Right cardiac atrium (tissue), 5 donors: Measurements from ENCODE around the gene MMEL1. TPM values are rescaled to one million over a fixed set of nuclear protein-coding genes. Genes with fewer than 3 reads are reported as not detected.
A peak's percentile ranks its signal among the peaks of the same experiment; 100 is the strongest.

Source experiments
- ATAC-seq, 2 donors: fragments of 200-7000 bp; cut with Tn5 transposase; one replicate each; pipeline versions ENCODE4 v1.8.0 to v1.9.1; 2020; ENCODE audit warnings: moderate library complexity in 2 of 2, mild to moderate bottlenecking in 1 of 2
- DNase-seq, 3 donors: peaks; one replicate each; pipeline ENCODE4 v3.0.0-alpha.2; 2020
- H3K27ac ChIP-seq: one replicate; pipeline ENCODE4 v1.5.1; 2013; ENCODE audit warnings: mild to moderate bottlenecking, low read length, control low read depth, moderate library complexity
- H3K27me3 ChIP-seq: one replicate; pipeline ENCODE4 v1.6.1; 2013; ENCODE audit not compliant: control insufficient read depth, insufficient read depth
- H3K4me1 ChIP-seq: one replicate; pipeline ENCODE4 v1.6.1; 2013; ENCODE audit warnings: low read length; ENCODE audit not compliant: control insufficient read depth, insufficient read depth
- H3K4me3 ChIP-seq: one replicate; pipeline ENCODE4 v1.5.1; 2013; ENCODE audit warnings: low read length, control low read depth
- H3K9me3 ChIP-seq: one replicate; pipeline ENCODE4 v1.6.1; 2013; ENCODE audit warnings: low read length; ENCODE audit not compliant: control insufficient read depth
- WGBS: extraction: QIAGEN DNeasy Blood & Tissue Kit; methylation state at CpG from one replicate; pipeline ENCODE4 v1.1.7; 2013; 5-methylcytosine and 5-hydroxymethylcytosine counted together
- intact Hi-C, 4 donors: fragments of 100-400 bp; cut with DNase I; formaldehyde crosslinking; loops; one replicate each; pipeline versions ENCODE4 v1.11.0 to v1.14.0; 2022 to 2023
- polyA plus RNA-seq: library from polyadenylated mRNA; stranded (reverse); fragments of 200-250 nt; gene quantifications from one replicate; pipeline ENCODE4 v1.2.3, GENCODE V29; 2013
- total RNA-seq, 4 donors: library from RNA; stranded (reverse); fragmentation: NEBNext Ultra II Directional; extraction: Animal tissue kit (Norgen Biotek cat#: 25700); gene quantifications; one replicate each; pipeline ENCODE4 v1.2.1, GENCODE V29; 2021
- donor health status: healthy with polysubstance abuse.
- donor health status: DM: no; HTN: yes; CAD: no.
- donor health status: DM: no; HTN: no; CAD: no.
- donor health status: DM: no; HTN: yes; CAD: no; lungs with severe emphysema.
- donor health status: DM: yes; HTN: yes; CAD: no.

MMEL1 gene
- total and polyA plus RNA-seq, 5 donors, result 0.32 to 1.7 (median 0.94) TPM

DNA sequence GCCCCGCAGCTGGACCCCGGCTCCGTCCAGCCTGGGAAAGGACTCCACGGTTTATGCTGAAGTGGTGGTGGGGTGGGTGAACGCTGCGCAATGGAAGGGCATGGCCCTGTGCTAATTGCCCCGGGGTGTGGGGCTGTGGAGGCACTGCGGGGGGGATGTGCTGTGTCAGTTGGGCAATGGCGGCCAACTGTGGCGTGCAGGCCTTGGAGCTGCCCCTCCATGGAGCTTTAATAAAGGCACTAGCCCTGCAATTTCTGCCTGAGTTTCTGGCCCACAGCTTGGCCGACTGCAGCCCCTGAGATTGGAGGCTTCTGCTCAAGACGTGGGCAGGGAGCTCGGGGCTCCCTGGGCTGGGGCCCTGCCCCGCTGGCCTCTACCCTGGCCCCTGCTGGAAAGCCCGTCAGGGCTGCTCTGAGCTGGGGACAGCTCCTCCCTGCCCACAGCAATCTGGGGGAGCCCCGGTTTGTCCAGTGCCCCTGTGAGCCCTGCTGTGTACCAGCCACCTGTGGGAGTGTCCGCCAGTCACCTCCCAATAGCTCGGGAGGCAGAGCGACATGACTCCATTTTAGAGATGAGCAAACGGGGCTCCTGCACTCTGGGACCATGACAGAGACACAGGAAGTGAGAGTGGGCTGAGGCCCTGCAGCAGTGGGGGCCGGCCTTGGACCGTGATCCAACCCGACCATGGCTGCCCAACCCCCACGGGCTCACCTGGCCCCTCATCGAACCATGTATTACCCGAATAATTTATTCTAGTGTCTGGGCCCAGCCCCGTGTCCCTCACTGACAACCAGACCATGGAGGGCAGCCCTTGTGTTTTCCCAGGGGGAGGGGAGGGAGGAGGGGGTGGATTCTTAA lies 85.4 kb downstream of the MMEL1 start:
- intact Hi-C loops, result loop anchor here (2.0 to 5.0 kb wide), 3 partner anchors 130 to 135 kb away; partner anchors contain the start of gene PEX10 (in 1 of the 4)
- no peaks in the 10 kb centered on the region for H3K9me3 ChIP-seq
- peak overlapping the region; percentile 49 for H3K27ac ChIP-seq
- ATAC-seq (no peak), DNase-seq (peak in 2 of 3 donors; percentile 75 to 77)
- peaks cover 9% of the 10 kb centered on the region for H3K4me1 ChIP-seq
- H3K4me3 ChIP-seq, result peak overlapping the region; percentile 46
- 17% methylated on average over 27 of the region's 27 CpGs for WGBS
- H3K27me3 ChIP-seq, result no peaks in the 10 kb centered on the region

DNA sequence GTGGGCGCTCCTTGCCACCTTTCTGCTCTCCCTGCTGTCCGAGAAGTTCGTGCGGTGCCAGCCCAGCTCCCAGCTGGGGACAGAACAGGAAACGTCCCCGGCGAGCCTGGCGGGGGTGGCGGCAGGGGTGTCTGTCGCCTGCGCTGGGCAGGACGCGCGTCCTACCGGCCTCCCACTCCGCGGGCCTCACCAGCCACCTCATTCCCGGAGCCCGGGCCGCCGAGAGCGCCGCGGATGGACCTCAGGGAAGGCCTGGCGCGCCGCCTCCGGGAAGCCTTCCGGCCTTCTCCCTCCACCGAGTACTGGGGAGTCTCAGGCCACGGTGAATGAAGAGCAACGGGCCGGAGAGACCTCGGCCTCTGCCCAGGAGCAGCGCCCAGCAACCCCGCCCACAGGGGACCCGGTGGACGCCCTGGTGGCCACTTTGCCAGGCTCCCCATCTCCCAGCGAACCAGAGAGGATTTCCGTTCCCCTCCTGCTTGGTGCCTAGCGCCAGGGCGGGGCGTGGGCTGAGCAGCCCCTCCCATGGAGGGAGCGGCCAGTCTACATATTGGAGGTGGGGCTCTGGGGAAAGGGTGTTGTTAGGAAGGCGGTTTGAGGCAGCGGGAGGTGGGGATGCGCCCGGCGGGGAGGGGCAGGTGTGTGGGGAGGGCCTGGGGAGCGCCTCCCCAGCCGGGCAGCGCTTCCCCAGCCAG lies 86.2 kb downstream of the MMEL1 start:
- Histone ChIP-seq H3K4me1 (peaks cover 9% of the 10 kb centered on the region), H3K9me3 (no peaks in the 10 kb centered on the region), H3K27ac (peak overlapping the region; percentile 50), H3K4me3 (peak overlapping the region; percentile 46), H3K27me3 (no peaks in the 10 kb centered on the region)
- WGBS, result 2% methylated on average over 52 of the region's 52 CpGs
- ATAC-seq (peak; percentile 77), DNase-seq (peak; percentile 89 to 95 (median 94))
- intact Hi-C loops, result loop anchor here (2.0 to 5.0 kb wide), 3 partner anchors 129 to 134 kb away; partner anchors contain the start of gene PEX10 (in 1 of the 4)

DNA sequence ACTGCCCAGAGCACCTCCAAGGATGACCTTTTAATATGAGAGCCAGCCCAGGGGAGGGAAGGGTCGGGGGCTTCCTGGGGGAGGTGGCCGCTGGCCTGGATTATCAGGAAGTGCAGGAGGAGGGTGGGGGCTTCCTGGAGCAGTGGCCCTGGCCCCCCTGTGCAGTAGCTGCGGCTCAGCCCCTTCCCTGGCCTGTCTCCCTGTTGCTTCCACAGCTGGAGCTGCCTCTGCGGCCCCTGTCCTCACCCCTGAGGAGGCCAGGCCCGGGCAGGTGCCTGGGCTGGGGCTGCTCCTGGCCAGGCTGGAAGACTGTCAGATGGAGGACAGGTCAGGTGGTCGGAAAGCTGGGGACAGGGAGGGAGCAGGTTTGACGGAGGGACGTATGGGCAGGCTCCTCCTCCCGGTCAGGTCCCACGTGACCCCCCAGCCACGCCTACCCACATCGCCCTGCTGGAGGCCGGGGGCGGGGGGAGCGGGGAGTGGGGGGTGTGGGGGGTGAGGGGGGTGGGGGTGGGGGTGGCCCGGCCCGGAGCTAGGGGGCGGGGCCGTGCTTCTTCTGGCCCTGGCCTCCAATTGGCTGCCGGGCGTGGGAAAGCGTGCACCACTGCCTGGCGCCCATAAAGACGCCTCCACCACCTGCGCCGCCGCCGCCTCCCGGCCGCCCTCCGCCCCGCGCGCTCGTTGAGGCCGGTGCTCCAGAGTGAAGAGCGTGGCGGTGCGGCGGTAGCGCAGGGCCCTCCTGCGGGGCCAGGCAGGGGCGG lies 86.9 kb downstream of the MMEL1 start:
- WGBS, result 2% methylated on average over 43 of the region's 43 CpGs
- Histone ChIP-seq H3K4me3 (peak overlapping the region; percentile 46), H3K4me1 (peaks cover 9% of the 10 kb centered on the region), H3K27ac (peak overlapping the region; percentile 75), H3K9me3 (no peaks in the 10 kb centered on the region), H3K27me3 (no peaks in the 10 kb centered on the region)
- DNase-seq (peak; percentile 91 to 97 (median 96)), ATAC-seq (peak; percentile 65 to 66)
- intact Hi-C loops, result loop anchor here (2.0 to 5.0 kb wide), 3 partner anchors 129 to 134 kb away; partner anchors contain the start of gene PEX10 (in 1 of the 4)

DNA sequence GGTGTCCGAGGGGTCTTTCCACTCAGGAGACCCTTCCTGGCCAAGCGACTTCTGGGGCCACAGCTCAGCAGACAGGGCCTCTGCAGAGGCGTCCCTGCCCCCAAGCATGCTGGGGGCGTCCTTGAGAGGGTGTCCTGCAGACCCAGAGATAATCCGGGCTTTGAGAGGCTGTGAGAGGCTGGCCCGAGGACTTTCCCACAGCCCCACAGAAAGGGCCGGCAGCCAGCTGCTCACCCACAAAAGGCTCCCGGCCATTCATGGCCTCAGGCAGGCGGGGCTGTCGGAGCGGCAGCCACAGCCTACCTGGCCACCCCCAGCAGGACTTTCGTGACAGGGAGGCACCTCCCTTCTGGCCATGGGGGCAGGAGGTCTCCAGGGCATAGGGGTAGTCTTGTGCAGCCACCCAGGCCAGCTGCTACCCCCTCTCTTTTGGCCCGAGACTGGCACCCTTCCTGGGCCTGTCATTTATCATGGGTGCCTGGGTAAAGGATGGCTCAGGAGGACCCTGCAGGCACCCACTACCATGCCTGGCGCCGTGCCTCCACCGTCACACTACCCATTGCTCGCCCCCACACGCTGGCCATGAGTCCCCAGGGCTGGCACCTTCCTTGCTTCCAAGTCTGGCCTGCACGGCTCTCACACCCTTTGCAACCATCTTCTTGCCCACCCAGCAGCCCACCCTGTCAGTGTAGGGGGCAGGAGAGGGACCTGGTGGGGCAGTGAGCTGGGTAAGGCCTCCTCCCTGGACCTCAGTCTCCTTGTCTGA lies 87.8 kb downstream of the MMEL1 start:
- intact Hi-C loops, result loop anchor here in 2 of 4 donors (5.0 kb wide), 2 partner anchors 128 to 133 kb away; partner anchors contain the start of gene PEX10 (in 1 of the 2)
- H3K9me3 ChIP-seq, result no peaks in the 10 kb centered on the region
- WGBS, result 47% methylated on average over 19 of the region's 19 CpGs
- H3K27ac ChIP-seq, result peak overlapping the region; percentile 45
- no peaks in the 10 kb centered on the region for H3K27me3 ChIP-seq
- DNase-seq (peak in 2 of 3 donors; percentile 74 to 75), ATAC-seq (no peak)
- H3K4me3 ChIP-seq, result no peak overlapping the region
- peaks cover 9% of the 10 kb centered on the region for H3K4me1 ChIP-seq

DNA sequence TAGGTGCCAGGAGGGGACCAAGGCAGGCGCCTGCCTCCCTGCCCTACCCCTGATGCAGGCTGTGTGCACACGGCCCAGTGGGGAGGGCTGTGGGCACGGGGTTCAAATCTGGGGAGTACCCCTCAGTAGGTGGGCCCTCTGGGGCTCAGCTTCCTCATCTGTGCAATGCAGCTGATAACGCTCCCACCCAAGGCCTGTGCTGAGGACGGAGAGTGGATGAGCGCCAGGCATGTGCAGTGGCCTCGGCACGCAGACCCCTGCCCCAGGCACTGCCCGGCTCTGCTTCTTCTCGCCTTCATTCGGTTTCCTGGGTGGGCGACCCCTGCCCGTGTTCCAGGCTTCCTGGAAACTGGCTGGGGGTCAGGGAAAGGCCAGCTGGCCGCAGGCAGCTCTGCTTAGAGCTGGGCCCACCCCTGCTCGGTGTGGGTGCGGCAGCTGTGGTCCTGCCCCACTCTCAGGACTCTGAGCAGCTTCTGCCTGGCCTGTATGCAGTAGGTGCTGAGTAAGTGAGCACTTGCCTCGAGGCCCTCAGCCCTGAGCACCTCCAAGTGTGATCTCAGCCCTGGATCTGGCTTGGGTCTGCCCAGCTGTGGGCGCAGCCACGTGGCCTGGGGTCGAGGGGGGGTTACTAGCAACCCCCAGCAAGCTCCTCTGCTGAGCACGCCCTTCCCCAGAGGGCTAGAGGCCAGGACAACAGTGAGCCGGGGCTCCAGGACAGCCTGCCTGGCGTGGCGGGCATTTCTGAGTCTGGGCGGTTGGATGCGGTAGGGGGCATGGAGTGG lies 88.5 kb downstream of the MMEL1 start:
- intact Hi-C loops, result no loop called here
- no peaks in the 10 kb centered on the region for H3K9me3 ChIP-seq
- 42% methylated on average over 26 of the region's 26 CpGs for WGBS
- H3K4me1 ChIP-seq, result peaks cover 9% of the 10 kb centered on the region
- no peak overlapping the region for H3K4me3 ChIP-seq
- DNase-seq (peak in 2 of 3 donors; percentile 72 to 76), ATAC-seq (no peak)
- peak overlapping the region; percentile 33 for H3K27ac ChIP-seq
- no peaks in the 10 kb centered on the region for H3K27me3 ChIP-seq

- H3K9me3 ChIP-seq, result no peaks in the 10 kb centered on the region
- no peak for ATAC-seq
- H3K4me1 ChIP-seq, result peaks cover 6% of the 10 kb centered on the region
- no peaks in the 10 kb centered on the region for H3K27me3 ChIP-seq
- WGBS, result 37% methylated on average over 26 of the region's 26 CpGs
- no peak overlapping the region for H3K27ac ChIP-seq
- intact Hi-C loops, result no loop called here
- peak in 2 of 3 donors; percentile 69 to 77 for DNase-seq
- no peak overlapping the region for H3K4me3 ChIP-seq
These were observed 89.2 kb downstream of the MMEL1 start for GRCh38 chr1:2543543-2544092.

DNA sequence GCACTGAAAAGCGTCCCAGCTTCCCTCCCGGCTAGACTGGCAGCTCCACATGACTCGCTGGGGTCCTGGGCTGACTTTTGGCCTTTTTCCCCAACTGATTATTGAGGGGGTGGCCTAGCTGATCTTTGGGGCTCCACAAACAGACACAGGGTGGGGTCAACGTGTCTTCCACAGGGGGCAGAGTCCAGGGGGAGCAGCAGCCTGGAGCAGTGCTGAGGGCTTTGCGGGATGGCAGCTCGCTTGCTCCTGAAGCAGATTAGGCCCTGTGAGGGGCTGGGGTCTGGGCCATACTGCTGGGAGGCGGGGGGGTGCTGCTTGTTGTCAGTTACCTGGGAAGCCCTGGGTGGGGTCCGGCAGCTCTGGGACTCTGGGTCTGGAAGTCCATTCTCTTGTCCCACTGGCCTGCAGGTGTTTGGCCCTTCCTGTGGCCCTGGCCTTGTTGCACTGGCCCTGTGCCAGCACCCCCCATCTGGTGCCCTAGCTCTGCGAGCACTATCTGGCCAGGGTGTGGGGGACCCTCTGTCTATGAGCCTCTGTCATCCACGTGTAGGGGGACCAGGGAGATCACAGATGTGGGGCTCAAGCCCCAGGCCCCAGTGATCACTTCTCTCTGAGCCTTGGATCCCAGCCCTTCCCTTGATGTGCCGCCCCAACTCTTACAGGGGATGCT lies 90.4 kb downstream of the MMEL1 start:
- Histone ChIP-seq H3K4me3 (no peak overlapping the region), H3K27ac (no peak overlapping the region), H3K4me1 (peaks cover 2% of the 10 kb centered on the region), H3K9me3 (no peaks in the 10 kb centered on the region), H3K27me3 (no peaks in the 10 kb centered on the region)
- 82% methylated on average over 11 of the region's 11 CpGs for WGBS
- no peak for DNase-seq
- intact Hi-C loops, result no loop called here
- ATAC-seq, result no peak

GRCh38 chr1:2541619-2542245 lies 91.1 kb downstream of the MMEL1 start:
- Histone ChIP-seq H3K4me1 (peaks cover 2% of the 10 kb centered on the region), H3K27me3 (no peaks in the 10 kb centered on the region), H3K27ac (no peak overlapping the region), H3K9me3 (no peaks in the 10 kb centered on the region), H3K4me3 (no peak overlapping the region)
- intact Hi-C loops, result no loop called here
- ATAC-seq (no peak), DNase-seq (peak; percentile 69 to 90 (median 83))
- 71% methylated on average over 25 of the region's 25 CpGs for whole genome bisulfite sequencing
